HepG2 (cell line): ENCODE data around the gene PACSIN1. TPM values are rescaled to one million over a fixed set of nuclear protein-coding genes. Genes with fewer than 3 reads are reported as not detected.

Experiments used
- ATAC-seq: fragments of 200-7000 bp; cut with Tn5 transposase; 3 replicates; pipeline ENCODE4 v1.9.1; 2020; ENCODE audit warnings: mild to moderate bottlenecking, moderate library complexity
- BruUV-seq: library from RNA; stranded (reverse); fragments of 400-500 nt; replicated peaks from 2 replicates; lab custom pipeline; 2021; lab: Mats Ljungman, UMichigan
- CTCF ChIA-PET: fragments of 300-600 bp; formaldehyde crosslinking; extraction: SDS; loops from one replicate; lab custom pipeline; 2021; ENCODE audit warnings: low total read pairs, inconsistent platforms, low intra/inter-chr PET ratio; lab: Yijun Ruan, JAX
- POLR2A ChIA-PET: fragments of 350-600 bp; sonication (Branson Sonifier 250); formaldehyde crosslinking; loops from one replicate; lab custom pipeline; 2020; ENCODE audit warnings: antibody characterized with exemption, inconsistent platforms; lab: Yijun Ruan, JAX
- DNase-seq: peaks from one replicate; pipeline ENCODE4 v3.0.0-alpha.2; 2015; ENCODE audit warnings: low spot score
- FAIRE-seq: peaks from 3 replicates; lab custom pipeline; 2011; peaks lifted over from hg19 to GRCh38; lab: Jason Lieb, UNC
- H2AFZ ChIP-seq: one replicate; pipeline ENCODE4 v1.6.1; 2011; ENCODE audit warnings: low read length, inconsistent platforms
- H3K27ac ChIP-seq: fragments of 300-600 bp; 3 replicates; pipeline ENCODE4 v1.8.0; 2011; ENCODE audit warnings: mixed run types, mild to moderate bottlenecking, mixed read lengths, low read length, inconsistent platforms; ENCODE audit not compliant: insufficient read depth; ENCODE audit errors: extremely low read length
- H3K27me3 ChIP-seq, 2 experiments: fragments of 200-600 bp in 1 of 2; 2 replicates in 1 of 2; 3 replicates in 1 of 2; pipeline versions ENCODE4 v1.6.0 to v1.8.0; 2011; ENCODE audit warnings: low read length in 2 of 2, mild to moderate bottlenecking in 2 of 2, moderate library complexity in 2 of 2, inconsistent platforms in 1 of 2; ENCODE audit not compliant: insufficient read depth in 2 of 2, control insufficient read depth in 1 of 2
- H3K36me3 ChIP-seq, 2 experiments: fragments of 200-600 bp in 1 of 2; replicated peaks in 1 of 2; 2 replicates in 1 of 2; 3 replicates in 1 of 2; pipeline versions ENCODE4 v1.5.1 to v1.8.0; 2011; ENCODE audit warnings: low read length in 2 of 2, inconsistent platforms in 1 of 2; ENCODE audit not compliant: insufficient read depth in 2 of 2, control insufficient read depth in 1 of 2
- H3K4me1 ChIP-seq: 2 replicates; pipeline ENCODE4 v1.5.1; 2012; ENCODE audit warnings: low read length, inconsistent platforms; ENCODE audit not compliant: insufficient read depth
- H3K4me2 ChIP-seq: 2 replicates; pipeline ENCODE4 v1.6.0; 2011; ENCODE audit warnings: low read depth, low read length, inconsistent platforms
- H3K4me3 ChIP-seq, 3 experiments: fragments of 200-600 bp in 1 of 3; sonication (generic), shearing (Covaris generic) in 1 of 3; replicated peaks in 1 of 3; 2 replicates each; pipeline ENCODE4 v1.5.1; 2011 to 2016; ENCODE audit warnings: low read length in 3 of 3, inconsistent platforms in 2 of 3, low read depth in 2 of 3, mild to moderate bottlenecking in 2 of 3, control low read depth in 1 of 3, mixed read lengths in 1 of 3; ENCODE audit not compliant: insufficient read depth in 1 of 3
- H3K79me2 ChIP-seq: one replicate; pipeline ENCODE4 v1.6.1; 2011; ENCODE audit warnings: low read length, inconsistent platforms; ENCODE audit not compliant: insufficient read depth
- H3K9ac ChIP-seq: 2 replicates; pipeline ENCODE4 v1.6.0; 2011; ENCODE audit warnings: mild to moderate bottlenecking, low read depth, low read length, inconsistent platforms; ENCODE audit not compliant: insufficient read depth
- H3K9me3 ChIP-seq: 2 replicates; pipeline ENCODE4 v1.5.1; 2012; ENCODE audit warnings: mild to moderate bottlenecking, low read length
- H4K20me1 ChIP-seq: 2 replicates; pipeline ENCODE4 v1.6.0; 2011; ENCODE audit warnings: inconsistent platforms, mild to moderate bottlenecking, low read length, moderate library complexity; ENCODE audit not compliant: insufficient read depth
- ARHGAP35 ChIP-seq: sonication (generic); formaldehyde crosslinking; IDR thresholded peaks from 2 replicates; pipeline ENCODE4 v1.9.0; 2022; ENCODE audit warnings: mild to moderate bottlenecking, inconsistent platforms, moderate library complexity, missing genetic modification reagents, borderline replicate concordance
- CAMTA2 ChIP-seq: sonication (generic); formaldehyde crosslinking; IDR thresholded peaks from 2 replicates; pipeline ENCODE4 v1.4.0; 2020; ENCODE audit warnings: mild to moderate bottlenecking, missing genetic modification reagents, borderline replicate concordance
- FOSL2 ChIP-seq: sonication (generic); formaldehyde crosslinking; IDR thresholded peaks from 2 replicates; pipeline ENCODE4 v1.4.0; 2020; ENCODE audit warnings: missing genetic modification reagents
- HHEX ChIP-seq: IDR thresholded peaks from 2 replicates; pipeline ENCODE4 v1.6.1; 2016; ENCODE audit warnings: control low read depth
- SALL1 ChIP-seq: sonication (generic); formaldehyde crosslinking; IDR thresholded peaks from 2 replicates; pipeline ENCODE4 v1.8.0; 2022; ENCODE audit warnings: mild to moderate bottlenecking, missing genetic modification reagents
- SALL2 ChIP-seq: sonication (generic); formaldehyde crosslinking; IDR thresholded peaks from 2 replicates; pipeline ENCODE4 v1.8.1; 2023; ENCODE audit warnings: mild to moderate bottlenecking, missing genetic modification reagents, inconsistent platforms
- SMARCC2 ChIP-seq: fragments of 450-650 bp; IDR thresholded peaks from 2 replicates; pipeline ENCODE4 v1.6.1; 2017; ENCODE audit warnings: antibody characterized with exemption, mild to moderate bottlenecking
- SMARCE1 ChIP-seq: fragments of 450-650 bp; IDR thresholded peaks from 2 replicates; pipeline ENCODE4 v1.6.1; 2017; ENCODE audit warnings: borderline replicate concordance
- ZNF124 ChIP-seq: sonication (generic); formaldehyde crosslinking; IDR thresholded peaks from 2 replicates; pipeline ENCODE4 v1.4.0; 2020; ENCODE audit warnings: missing genetic modification reagents
- ZNF333 ChIP-seq: sonication (generic); formaldehyde crosslinking; IDR thresholded peaks from 2 replicates; pipeline ENCODE4 v1.4.0; 2020; ENCODE audit warnings: mild to moderate bottlenecking, missing genetic modification reagents, borderline replicate concordance
- WGBS: methylation state at CpG from one replicate; pipeline ENCODE4 v1.1.6; 2017; ENCODE audit warnings: low lambda C conversion rate; 5-methylcytosine and 5-hydroxymethylcytosine counted together
- in situ Hi-C: cut with HindIII; loops from 2 replicates; pipeline ENCODE4 v1.10.0; 2017; ENCODE audit warnings: low pct_unique_long_range_greater_than_20kb; ENCODE audit not compliant: extremely low pct_ligation_motif_present
- intact Hi-C: fragments of 100-400 bp; cut with micrococcal nuclease; formaldehyde crosslinking; loops from one replicate; pipeline ENCODE4 v1.10.0; 2022; ENCODE audit not compliant: unreplicated experiment
- polyA plus RNA-seq, 8 experiments: library from polyadenylated mRNA; depleted of rRNA in 3 of 8; stranded (reverse) in 7 of 8; unstranded in 1 of 8; fragments of >200 nt; fragmentation: Illumina TruSeq in 4 of 8; extraction: Trizol in 4 of 8; gene quantifications; 2 replicates each; pipeline versions ENCODE4 v1.2.1 to v1.2.3, GENCODE V29; 2011 to 2016; ENCODE audit warnings: low read depth in 4 of 8, missing spikeins in 1 of 8, mixed read lengths in 1 of 8; ENCODE audit not compliant: insufficient read depth in 1 of 8
- total RNA-seq, 5 experiments: library from RNA; depleted of rRNA; stranded (reverse); fragments of >200 nt; fragmentation: Illumina TruSeq; extraction: Trizol; gene quantifications; 2 replicates each; pipeline ENCODE4 v1.2.3, GENCODE V29; 2016; ENCODE audit warnings: low read depth in 1 of 5
- TF ChIP-seq, protein P1 (sequence below): sonication (generic); formaldehyde crosslinking; IDR thresholded peaks from 2 replicates; pipeline ENCODE4 v1.5.1; 2020; ENCODE audit warnings: mild to moderate bottlenecking, missing genetic modification reagents, moderate library complexity
- TF ChIP-seq, protein P2 (sequence below): sonication (generic); formaldehyde crosslinking; IDR thresholded peaks from 2 replicates; pipeline ENCODE4 v1.4.0; 2020; ENCODE audit warnings: missing genetic modification reagents

Gene PACSIN1
- total and polyA plus RNA-seq, 2 of the 13 experiments (the other 11 are each of a cell fraction or from before 2014, with no cell fraction given): not detected

DNA sequence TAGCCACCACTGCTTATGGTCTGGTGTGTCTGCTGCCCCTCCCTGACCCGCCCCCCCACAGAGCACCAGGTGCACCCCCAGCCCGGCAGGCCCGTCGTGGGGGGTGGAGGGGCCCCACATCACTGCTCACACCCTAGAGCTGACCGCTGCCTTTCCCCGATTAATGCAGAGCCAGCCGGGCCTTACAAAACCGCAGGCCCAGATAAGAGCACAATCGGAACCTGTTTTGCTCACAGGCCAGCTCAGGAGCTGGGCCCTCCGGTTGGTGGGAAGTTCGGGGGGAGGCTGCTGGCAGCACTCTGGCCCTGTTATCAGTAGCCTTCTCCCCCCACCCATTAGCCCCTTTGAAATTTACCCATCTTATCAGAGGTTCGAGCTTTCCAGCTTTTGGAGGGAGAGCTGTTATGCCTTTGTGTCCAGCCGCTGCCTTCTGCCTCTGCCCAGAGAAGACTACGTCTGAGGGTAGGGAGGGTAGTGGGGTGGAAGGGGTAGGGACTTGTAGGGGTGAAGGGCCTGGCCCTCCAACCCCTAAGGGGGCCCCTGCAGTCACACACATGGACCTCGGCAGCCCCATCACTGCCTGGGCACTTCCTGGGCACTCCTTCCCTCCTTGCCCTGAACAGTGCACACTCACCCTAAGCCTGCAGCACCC lies 97.1 kb downstream of the PACSIN1 start:
- intact Hi-C loops: loop anchor here (5.0 kb wide), 2 partner anchors 34 to 401 kb away; no protein-coding TSS in a partner anchor
- Histone ChIP-seq H3K36me3 (no peaks in the 10 kb centered on the region), H4K20me1 (no peaks in the 10 kb centered on the region), H3K4me2 (peak overlapping the region; percentile 41), H3K27me3 (peaks cover 6 to 41% of the 10 kb centered on the region in 2 experiments; a peak in 4 of 5 replicates), H3K79me2 (no peaks in the 10 kb centered on the region), H3K9ac (no peak overlapping the region), H3K9me3 (no peaks in the 10 kb centered on the region), H3K4me1 (peaks cover 61% of the 10 kb centered on the region), H3K27ac (no peak overlapping the region), H2AFZ (no peak overlapping the region), H3K4me3 (peak overlapping the region in 1 of 3 experiments; percentile 12; a peak in 1 of 6 replicates)
- in situ Hi-C loops: no loop called here
- no peak for FAIRE-seq
- no TSS peak for BruUV-seq
- 2% methylated on average over 7 of the region's 15 CpGs for WGBS
- DNase-seq: peak; percentile 39
- ChIA-PET POLR2A (interaction anchor here (1.2 kb wide), 1 partner anchor 39 kb away, joined by 3 read pairs; no protein-coding TSS in a partner anchor), CTCF (no interaction called here)
- TF ChIP-seq ARHGAP35 (CRISPR knock-in tag) (no peak), ZNF333 (CRISPR knock-in tag) (0 out of 2 replicates have a peak, but pooled peaks have one; percentile 27), ZNF124 (CRISPR knock-in tag) (no peak), CAMTA2 (CRISPR knock-in tag) (no peak), SMARCC2 (no peak), FOSL2 (no peak), SMARCE1 (no peak), SALL1 (CRISPR knock-in tag) (no peak), HHEX (CRISPR knock-in tag) (no peak), SALL2 (CRISPR knock-in tag) (no peak)
- TF ChIP-seq, protein P1, sequence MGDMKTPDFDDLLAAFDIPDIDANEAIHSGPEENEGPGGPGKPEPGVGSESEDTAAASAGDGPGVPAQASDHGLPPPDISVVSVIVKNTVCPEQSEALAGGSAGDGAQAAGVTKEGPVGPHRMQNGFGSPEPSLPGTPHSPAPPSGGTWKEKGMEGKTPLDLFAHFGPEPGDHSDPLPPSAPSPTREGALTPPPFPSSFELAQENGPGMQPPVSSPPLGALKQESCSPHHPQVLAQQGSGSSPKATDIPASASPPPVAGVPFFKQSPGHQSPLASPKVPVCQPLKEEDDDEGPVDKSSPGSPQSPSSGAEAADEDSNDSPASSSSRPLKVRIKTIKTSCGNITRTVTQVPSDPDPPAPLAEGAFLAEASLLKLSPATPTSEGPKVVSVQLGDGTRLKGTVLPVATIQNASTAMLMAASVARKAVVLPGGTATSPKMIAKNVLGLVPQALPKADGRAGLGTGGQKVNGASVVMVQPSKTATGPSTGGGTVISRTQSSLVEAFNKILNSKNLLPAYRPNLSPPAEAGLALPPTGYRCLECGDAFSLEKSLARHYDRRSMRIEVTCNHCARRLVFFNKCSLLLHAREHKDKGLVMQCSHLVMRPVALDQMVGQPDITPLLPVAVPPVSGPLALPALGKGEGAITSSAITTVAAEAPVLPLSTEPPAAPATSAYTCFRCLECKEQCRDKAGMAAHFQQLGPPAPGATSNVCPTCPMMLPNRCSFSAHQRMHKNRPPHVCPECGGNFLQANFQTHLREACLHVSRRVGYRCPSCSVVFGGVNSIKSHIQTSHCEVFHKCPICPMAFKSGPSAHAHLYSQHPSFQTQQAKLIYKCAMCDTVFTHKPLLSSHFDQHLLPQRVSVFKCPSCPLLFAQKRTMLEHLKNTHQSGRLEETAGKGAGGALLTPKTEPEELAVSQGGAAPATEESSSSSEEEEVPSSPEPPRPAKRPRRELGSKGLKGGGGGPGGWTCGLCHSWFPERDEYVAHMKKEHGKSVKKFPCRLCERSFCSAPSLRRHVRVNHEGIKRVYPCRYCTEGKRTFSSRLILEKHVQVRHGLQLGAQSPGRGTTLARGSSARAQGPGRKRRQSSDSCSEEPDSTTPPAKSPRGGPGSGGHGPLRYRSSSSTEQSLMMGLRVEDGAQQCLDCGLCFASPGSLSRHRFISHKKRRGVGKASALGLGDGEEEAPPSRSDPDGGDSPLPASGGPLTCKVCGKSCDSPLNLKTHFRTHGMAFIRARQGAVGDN (CRISPR knock-in tag): peak; percentile 11; the same call in 1 of the 2 replicates
- TF ChIP-seq, protein P2, sequence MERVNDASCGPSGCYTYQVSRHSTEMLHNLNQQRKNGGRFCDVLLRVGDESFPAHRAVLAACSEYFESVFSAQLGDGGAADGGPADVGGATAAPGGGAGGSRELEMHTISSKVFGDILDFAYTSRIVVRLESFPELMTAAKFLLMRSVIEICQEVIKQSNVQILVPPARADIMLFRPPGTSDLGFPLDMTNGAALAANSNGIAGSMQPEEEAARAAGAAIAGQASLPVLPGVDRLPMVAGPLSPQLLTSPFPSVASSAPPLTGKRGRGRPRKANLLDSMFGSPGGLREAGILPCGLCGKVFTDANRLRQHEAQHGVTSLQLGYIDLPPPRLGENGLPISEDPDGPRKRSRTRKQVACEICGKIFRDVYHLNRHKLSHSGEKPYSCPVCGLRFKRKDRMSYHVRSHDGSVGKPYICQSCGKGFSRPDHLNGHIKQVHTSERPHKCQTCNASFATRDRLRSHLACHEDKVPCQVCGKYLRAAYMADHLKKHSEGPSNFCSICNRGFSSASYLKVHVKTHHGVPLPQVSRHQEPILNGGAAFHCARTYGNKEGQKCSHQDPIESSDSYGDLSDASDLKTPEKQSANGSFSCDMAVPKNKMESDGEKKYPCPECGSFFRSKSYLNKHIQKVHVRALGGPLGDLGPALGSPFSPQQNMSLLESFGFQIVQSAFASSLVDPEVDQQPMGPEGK (CRISPR knock-in tag): peak; percentile 67
- ATAC-seq: no peak
